Cortex of kidney (tissue), 1 donor: Measurements from ENCODE around the gene GATC.

Source experiments
- DNase-seq: peaks from one replicate; lab custom pipeline; 2025; lab: John Stamatoyannopoulos, UW

The GATC gene, protein sequence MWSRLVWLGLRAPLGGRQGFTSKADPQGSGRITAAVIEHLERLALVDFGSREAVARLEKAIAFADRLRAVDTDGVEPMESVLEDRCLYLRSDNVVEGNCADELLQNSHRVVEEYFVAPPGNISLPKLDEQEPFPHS

GRCh38 chr12:120445911-120446843 lies at the start of gene GATC, which contains the start of gene TRIAP1:
Gene GATC (plus strand): TSS chr12:120446444. CDS start chr12:120446481, 37 bp downstream.
Gene TRIAP1 (minus strand): TSS chr12:120446384. CDS start chr12:120446372, 12 bp downstream.
- no peak for DNase-seq

GRCh38 chr12:120397824-120398540 lies 48.3 kb upstream of the GATC start:
- no peak for DNase-seq

DNA sequence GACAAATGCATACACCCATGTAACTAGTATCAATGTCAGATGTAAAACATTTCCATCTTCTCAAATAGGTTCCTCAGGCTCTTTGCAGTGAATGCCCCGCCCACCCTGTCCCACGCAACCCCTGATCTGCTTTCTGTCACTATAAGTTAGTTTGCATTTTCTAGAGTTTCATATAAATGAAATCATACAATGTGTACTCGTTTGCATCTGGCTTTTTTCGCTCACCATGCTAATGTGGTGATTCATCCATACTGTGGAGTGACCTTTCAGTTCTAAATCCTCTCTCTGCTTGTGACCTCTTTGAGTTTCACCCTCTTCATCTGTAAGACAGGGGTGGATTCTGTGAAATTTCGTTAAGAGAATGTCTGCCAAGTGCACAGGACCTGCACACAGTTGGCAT lies 46.7 kb upstream of the GATC start:
- no peak for DNase-seq

DNA sequence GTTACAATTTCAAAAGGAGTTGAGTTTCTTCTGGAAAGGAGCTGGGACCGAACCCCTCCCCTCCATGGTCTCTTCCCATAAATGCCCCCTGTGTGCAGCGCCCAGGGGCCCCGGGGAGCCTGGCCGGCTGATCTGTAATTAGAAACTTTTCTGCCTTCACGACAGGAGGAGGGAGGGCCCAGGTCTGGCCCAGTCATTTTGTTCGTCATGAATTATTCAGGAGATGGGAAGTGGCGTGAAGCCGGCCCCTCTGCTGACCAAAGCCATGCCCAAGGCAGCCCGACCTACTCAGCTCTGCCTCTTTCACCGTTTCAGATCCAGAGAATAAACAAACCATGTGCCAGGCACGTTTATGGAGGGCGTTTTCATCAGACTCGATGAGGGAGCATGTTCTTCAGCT lies 44.0 kb upstream of the GATC start:
- no peak for DNase-seq

DNA sequence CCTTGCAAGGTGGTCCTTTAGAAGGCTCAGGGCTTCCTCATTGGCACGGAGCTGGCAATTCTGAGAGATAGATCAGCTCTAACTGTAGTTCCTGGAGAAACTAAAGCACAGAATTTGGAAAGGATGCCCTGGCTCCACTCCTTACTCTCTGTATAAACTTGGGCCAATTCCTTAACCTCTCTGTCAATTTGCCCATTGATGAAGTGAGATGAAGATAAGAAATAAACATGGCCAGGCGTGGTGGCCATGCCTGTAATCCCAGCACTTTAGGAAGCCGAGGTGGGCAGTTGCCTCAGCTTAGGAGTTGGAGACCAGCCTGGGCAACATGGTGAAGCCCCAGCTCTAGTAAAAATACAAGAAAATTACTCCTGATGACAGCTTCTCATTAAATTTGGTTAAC lies 42.4 kb upstream of the GATC start:
- DNase-seq = no peak

DNA sequence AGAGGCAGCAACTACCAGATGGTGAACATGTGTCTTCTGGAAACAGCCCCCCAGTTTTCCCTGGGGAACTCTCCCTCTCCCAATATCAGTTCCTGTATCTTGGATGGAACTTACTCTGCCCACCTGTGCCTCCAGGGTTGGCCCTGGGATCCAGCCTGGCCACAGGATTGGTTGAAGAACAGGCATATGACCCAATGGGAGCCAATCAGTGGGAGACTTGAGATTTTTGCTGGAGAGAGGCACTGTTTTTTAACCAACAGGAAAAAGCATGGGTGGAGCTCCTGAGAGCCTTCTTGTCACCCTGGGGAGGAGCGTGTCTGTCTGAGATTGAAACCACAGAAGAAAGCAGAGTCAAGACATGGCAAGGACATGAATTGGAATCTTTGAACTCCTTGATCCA lies 42.0 kb upstream of the GATC start:
- DNase-seq = no peak

DNA sequence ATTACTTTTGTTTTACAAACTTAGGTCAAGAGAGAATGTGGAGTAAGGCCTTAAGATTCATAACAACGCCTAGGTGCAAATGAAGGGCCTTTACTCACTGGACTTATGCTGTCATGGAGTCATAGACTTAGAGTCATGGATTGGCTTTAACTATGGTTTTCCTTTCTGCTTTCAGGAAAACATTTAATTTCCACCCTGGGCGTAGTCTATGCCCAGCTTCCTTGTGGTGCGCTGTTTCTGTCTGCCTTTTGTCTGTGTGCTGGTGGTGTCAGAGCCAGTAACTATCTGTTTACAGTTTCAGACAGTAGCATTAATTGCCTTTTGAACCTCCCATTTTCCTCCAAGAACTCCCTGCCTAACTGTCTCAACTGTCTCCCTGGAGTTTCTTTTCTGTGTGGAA lies 40.2 kb upstream of the GATC start:
- DNase-seq = no peak

DNA sequence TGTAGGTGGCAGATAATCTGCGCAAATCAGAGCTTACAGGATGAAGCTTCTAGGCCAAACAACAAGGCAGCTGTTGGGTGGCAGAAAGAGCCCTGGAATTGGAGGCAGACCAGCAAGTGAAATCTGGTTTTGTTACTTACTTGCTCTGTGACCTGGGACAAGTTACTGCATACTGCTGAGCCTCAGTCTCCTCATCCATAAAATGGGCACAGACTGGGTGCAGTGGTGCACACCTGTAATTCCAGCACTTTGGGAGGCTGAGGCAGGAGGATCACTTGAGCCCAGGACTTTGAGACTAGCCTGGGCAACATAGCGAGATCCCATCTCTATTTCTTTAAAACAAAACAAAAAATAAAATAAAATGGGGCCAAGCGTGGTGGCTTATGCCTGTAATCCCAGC lies 39.7 kb upstream of the GATC start:
- no peak for DNase-seq

DNA sequence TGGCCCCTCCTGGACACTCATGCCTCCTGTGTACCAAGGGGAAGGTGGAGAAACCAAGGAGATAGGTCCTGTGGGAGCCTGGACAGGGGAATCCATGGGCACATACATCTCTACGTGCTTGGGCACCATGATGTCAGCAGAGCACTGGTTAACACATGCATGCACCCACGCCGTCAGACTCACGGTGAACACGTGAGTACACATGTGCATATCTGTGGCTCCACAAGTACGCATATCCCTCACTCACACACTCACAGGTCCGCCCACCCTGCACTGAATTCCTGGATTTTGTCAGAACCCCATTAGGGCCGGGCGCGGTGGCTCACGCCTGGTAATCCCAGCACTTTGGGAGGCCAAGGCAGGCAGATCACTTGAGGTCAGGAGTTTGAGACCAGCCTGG lies 37.5 kb upstream of the GATC start:
- no peak for DNase-seq

GRCh38 chr12:120412421-120412820 lies 33.8 kb upstream of the GATC start:
- no peak for DNase-seq

- DNase-seq = no peak
These were observed 32.1 kb upstream of the GATC start for GRCh38 chr12:120413901-120414695.

DNA sequence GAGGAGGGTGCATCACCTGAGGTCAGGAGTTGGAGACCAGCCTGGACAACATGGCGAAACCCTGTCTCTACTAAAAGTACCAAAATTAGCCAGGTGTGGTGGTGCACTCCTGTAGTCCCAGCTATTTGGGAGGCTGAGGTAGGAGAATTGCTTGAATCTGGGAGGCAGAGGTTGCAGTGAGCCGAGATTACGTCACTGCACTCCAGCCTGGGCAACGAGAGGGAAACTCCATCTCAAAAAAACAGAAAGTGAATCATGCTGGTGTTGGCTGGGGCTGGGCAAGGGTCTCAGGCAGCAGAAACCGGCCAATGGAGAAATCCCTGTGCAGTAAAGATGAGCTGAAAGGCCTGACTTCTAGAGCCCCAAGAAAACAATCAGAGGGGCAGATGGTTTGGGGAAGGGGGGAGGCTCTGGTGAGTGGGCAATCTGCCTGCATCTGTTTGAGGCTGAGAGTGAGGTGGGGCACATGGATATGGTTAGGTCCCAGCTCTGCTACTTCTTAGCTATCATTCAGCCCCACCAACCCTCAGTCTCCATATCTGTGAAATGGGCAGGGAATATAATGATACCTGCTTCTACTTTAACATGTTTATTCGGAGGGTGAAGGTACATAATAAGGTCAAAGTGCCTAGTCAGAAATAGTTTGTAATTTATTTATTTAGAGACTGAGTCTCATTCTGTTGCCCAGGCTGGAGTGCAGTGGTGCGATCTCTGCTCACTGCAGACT lies 29.6 kb upstream of the GATC start:
- DNase-seq = no peak

DNA sequence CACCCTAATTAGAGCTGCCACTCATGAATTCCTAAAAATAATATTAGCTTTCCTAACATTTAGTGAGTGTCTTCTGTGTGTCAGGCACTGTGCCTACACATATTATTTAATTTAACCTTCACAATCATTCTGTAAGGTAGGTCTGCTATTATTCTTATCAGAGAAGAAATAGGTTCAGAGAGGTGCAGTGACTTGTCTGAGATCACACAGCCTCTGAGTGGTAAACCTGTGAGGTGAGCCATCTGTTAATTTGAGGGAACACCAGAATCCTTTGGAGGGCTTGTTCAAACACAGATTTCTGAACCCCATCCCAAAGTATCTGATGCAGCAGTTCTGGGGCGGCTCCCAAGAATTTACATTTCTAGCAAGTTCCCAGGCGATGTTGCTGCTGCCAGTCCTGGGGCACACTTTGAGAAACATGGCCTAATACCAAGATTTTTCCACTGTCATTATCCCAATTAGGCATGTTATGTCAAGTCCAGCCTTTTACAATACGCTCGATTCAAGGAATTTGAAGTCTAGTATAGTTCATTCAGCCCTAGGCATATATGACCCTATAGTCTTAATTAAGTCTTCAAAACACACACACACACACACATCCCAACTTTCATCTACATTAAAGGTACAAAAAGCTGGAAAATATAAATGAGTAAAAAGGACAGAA lies 28.2 kb upstream of the GATC start:
- DNase-seq = no peak

DNA sequence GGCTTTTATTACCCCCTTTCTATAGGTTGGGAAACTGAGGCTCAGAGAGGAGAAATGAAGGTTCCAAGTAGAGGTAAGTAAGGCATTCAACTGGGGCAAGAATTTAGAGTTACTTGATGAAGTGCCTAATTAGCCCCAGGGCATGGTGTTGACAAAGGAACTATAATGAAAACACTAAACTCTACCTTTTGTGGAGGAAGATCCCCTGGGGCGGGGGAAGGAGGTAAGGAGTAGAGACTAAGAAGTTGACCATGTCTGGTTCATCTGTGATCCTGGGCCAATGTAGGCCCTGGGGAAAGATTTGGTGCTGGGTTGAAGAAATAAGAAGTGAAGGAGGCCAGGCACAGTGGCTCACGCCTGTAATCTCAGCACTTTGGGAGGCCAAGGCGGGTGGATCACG lies 24.5 kb upstream of the GATC start:
- DNase-seq = no peak

GRCh38 chr12:120422892-120423456 lies 23.3 kb upstream of the GATC start:
- DNase-seq = no peak

DNA sequence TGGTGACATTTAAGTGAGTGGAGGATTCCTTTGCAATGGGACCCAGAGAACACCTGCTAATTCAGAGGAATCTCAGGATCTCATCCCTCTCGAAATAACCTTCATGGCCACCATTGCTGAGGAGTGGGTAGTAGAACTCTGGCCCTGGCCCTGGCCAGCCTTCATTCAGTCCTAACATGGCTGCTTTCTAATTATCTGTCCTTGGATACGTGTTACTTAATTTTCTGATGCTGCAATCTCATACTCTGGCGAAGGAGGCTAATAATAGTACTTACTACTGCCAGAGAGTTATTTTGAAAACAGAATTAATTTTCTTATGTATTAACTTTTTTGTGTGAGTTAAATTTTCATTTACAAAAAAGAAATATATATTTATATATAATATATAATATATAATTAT lies 20.4 kb upstream of the GATC start:
- no peak for DNase-seq

GRCh38 chr12:120428597-120429229 lies 17.5 kb upstream of the GATC start:
- DNase-seq = no peak

- DNase-seq = no peak
These were observed 16.9 kb upstream of the GATC start for GRCh38 chr12:120429368-120429767.

DNA sequence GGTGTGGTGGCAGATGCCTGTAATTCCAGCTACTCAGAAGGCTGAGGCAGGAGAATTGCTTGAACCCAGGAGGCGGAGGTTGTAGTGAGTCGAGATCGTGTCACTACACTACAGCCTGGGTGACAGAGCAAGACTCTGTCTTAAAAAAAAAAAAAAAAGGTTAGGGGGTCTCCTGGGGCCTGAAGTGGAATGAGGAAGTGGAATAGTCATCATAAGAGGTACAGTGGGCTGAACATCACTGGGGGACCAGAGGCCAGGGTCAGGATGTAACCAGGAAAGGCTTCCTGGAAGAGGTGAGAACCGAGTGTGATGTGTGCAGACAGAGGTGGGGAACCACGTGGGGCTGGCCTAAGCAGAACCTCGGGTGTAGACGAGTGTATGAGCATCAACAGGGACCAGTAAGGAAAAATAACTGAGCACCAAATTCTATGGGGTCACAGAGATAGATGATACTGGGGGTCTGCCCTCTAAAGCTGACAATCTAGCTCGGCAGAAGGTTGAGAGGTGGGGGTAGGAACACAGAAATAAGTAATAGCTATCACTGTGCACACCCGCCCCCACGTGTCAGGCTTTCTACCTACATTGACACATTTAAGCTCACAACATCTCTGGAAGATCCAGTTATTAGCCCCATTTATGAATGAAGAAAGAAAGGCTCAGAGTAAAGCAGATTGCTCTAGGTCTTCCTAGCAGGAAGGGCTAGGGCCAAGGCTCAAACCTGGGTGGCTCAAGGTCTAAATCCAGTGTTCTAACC lies 13.3 kb upstream of the GATC start:
- DNase-seq = no peak
